GM18526 (cell line): ENCODE data around the gene TP53I3.

Experiments used
- POLR2A ChIP-seq: IDR thresholded peaks from 3 replicates; pipeline ENCODE4 v1.6.1; 2011; ENCODE audit not compliant: insufficient read length; ENCODE audit errors: extremely low read depth

Gene TP53I3

GRCh38 chr2:24075259-24075658, 9.4 kb downstream of the TP53I3 start:
- TF ChIP-seq POLR2A = no peak

GRCh38 chr2:24073816-24074215, 10.8 kb downstream of the TP53I3 start:
- TF ChIP-seq POLR2A = no peak

GRCh38 chr2:24072259-24072658, 12.4 kb downstream of the TP53I3 start:
- no peak for TF ChIP-seq POLR2A

GRCh38 chr2:24065341-24065740, 19.3 kb downstream of the TP53I3 start:
- TF ChIP-seq POLR2A = no peak

- no peak for TF ChIP-seq POLR2A
Observed at GRCh38 chr2:24058564-24059271, 25.9 kb downstream of the TP53I3 start.

GRCh38 chr2:24055750-24056149, 28.9 kb downstream of the TP53I3 start:
- TF ChIP-seq POLR2A = no peak

- no peak for TF ChIP-seq POLR2A
Observed at GRCh38 chr2:24054366-24055010, 30.1 kb downstream of the TP53I3 start.

- no peak for TF ChIP-seq POLR2A
Observed at GRCh38 chr2:24052951-24053350, 31.7 kb downstream of the TP53I3 start.

- no peak for TF ChIP-seq POLR2A
Observed at GRCh38 chr2:24051833-24052232, 32.8 kb downstream of the TP53I3 start.

GRCh38 chr2:24050041-24050979, 34.3 kb downstream of the TP53I3 start:
- no peak for TF ChIP-seq POLR2A

- TF ChIP-seq POLR2A = no peak
Observed at GRCh38 chr2:24049485-24050021, 35.1 kb downstream of the TP53I3 start, which contains the start of gene FKBP1B. FKBP1B (plus strand) TSS chr2:24049741; CDS start chr2:24049850, 109 bp downstream.

- no peak for TF ChIP-seq POLR2A
Observed at GRCh38 chr2:24048769-24049484, 35.7 kb downstream of the TP53I3 start.

- no peak for TF ChIP-seq POLR2A
Observed at GRCh38 chr2:24047703-24048033, 37.0 kb downstream of the TP53I3 start.

GRCh38 chr2:24046930-24047702, 37.5 kb downstream of the TP53I3 start, which contains the start of gene WDCP:
WDCP (minus strand) TSS chr2:24047391; CDS start chr2:24039494, 7,897 bp downstream.
- peak; percentile 92 for TF ChIP-seq POLR2A

GRCh38 chr2:24046599-24046929, 38.1 kb downstream of the TP53I3 start:
- TF ChIP-seq POLR2A = no peak
